K562 (cell line): Measurements from ENCODE around the gene DBP. TPM values are rescaled to one million over a fixed set of nuclear protein-coding genes. Genes with fewer than 3 reads are reported as not detected.

Experiments
- CCNT2 ChIP-seq: IDR thresholded peaks from 2 replicates; pipeline ENCODE4 v1.6.1; 2011; ENCODE audit warnings: borderline replicate concordance, low read depth, mild to moderate bottlenecking, moderate library complexity, mixed read lengths, low read length; ENCODE audit not compliant: insufficient read length; ENCODE audit errors: extremely low read depth
- CLOCK ChIP-seq: fragments of 250-450 bp; sonication (Bioruptor Pico); IDR thresholded peaks from 2 replicates; pipeline ENCODE4 v1.4.0; 2020; ENCODE audit warnings: mild to moderate bottlenecking, moderate library complexity, borderline replicate concordance
- CREB3L1 ChIP-seq: fragments of 450-650 bp; IDR thresholded peaks from 2 replicates; pipeline ENCODE4 v1.6.1; 2014; ENCODE audit warnings: low read depth, mild to moderate bottlenecking, moderate library complexity, borderline replicate concordance
- CREBBP ChIP-seq: IDR thresholded peaks from one replicate; pipeline ENCODE4 v1.6.1; 2012; ENCODE audit warnings: low read depth, mild to moderate bottlenecking, control low read depth, inconsistent platforms, low read length
- ESRRA ChIP-seq: fragments of 450-650 bp; IDR thresholded peaks from 2 replicates; pipeline ENCODE4 v1.6.1; 2014; ENCODE audit warnings: low read depth, mild to moderate bottlenecking, moderate library complexity, borderline replicate concordance
- ETV5 ChIP-seq: sonication (generic); formaldehyde crosslinking; IDR thresholded peaks from 2 replicates; pipeline ENCODE4 v1.4.0; 2020; ENCODE audit warnings: low read depth, mild to moderate bottlenecking, missing genetic modification reagents
- NFE2L1 ChIP-seq: fragments of 450-650 bp; IDR thresholded peaks from 2 replicates; pipeline ENCODE4 v1.6.1; 2016; ENCODE audit warnings: missing genetic modification characterization, low read depth, mild to moderate bottlenecking, missing compliant biosample characterization, moderate library complexity, borderline replicate concordance
- RBM25 ChIP-seq: fragments of 200-400 bp; formaldehyde crosslinking; IDR thresholded peaks from 2 replicates; pipeline ENCODE4 v1.6.1; 2018; ENCODE audit warnings: low read length, low read depth, moderate library complexity; ENCODE audit not compliant: severe bottlenecking
- SMARCC2 ChIP-seq: fragments of 450-650 bp; IDR thresholded peaks from 2 replicates; pipeline ENCODE4 v1.6.1; 2017; ENCODE audit warnings: antibody characterized with exemption, moderate library complexity, mild to moderate bottlenecking, low read depth
- SNAPC5 ChIP-seq: fragments of 250-450 bp; sonication (Bioruptor Pico); IDR thresholded peaks from 2 replicates; pipeline ENCODE4 v1.8.0; 2021; ENCODE audit warnings: moderate library complexity, mild to moderate bottlenecking, inconsistent platforms
- SUPT5H ChIP-seq: fragments of 450-650 bp; IDR thresholded peaks from 2 replicates; pipeline ENCODE4 v1.6.1; 2016
- TCF15 ChIP-seq: fragments of 250-450 bp; sonication (Bioruptor Pico); IDR thresholded peaks from 2 replicates; pipeline ENCODE4 v1.8.0; 2022; ENCODE audit warnings: moderate library complexity, mild to moderate bottlenecking, inconsistent platforms
- TCFL5 ChIP-seq: fragments of 250-450 bp; sonication (Bioruptor Pico); conservative IDR thresholded peaks from 2 replicates; pipeline ENCODE4 v1.6.1; 2021; ENCODE audit warnings: mild to moderate bottlenecking, moderate library complexity, matching md5 sums
- ZFP1 ChIP-seq: fragments of 450-650 bp; formaldehyde crosslinking; IDR thresholded peaks from 2 replicates; pipeline ENCODE4 v1.4.0; 2020; ENCODE audit warnings: mild to moderate bottlenecking, mixed read lengths
- ZNF274 ChIP-seq: IDR thresholded peaks from 2 replicates; pipeline ENCODE4 v1.6.1; 2011; ENCODE audit warnings: low read depth, mild to moderate bottlenecking, low read length, moderate library complexity, borderline replicate concordance
- ZNF77 ChIP-seq: fragments of 250-450 bp; sonication (Bioruptor Pico); IDR thresholded peaks from 2 replicates; pipeline ENCODE4 v1.5.0; 2020
- polyA plus RNA-seq, 8 experiments: library from polyadenylated mRNA; depleted of rRNA in 4 of 8; stranded (reverse) in 5 of 8; unstranded in 3 of 8; fragments of >200 nt; fragmentation: Nextera tagmentation in 2 of 8; fragmentation: Illumina TruSeq in 1 of 8; extraction: Ambion mirVana in 2 of 8; extraction: Trizol in 1 of 8; gene quantifications; 2 replicates each; pipeline versions ENCODE4 v1.2.1 to v1.2.3, GENCODE V29; 2011 to 2014; ENCODE audit warnings: inconsistent platforms in 1 of 8, missing spikeins in 1 of 8
- total RNA-seq, 7 experiments: library from RNA; depleted of rRNA in 6 of 7; stranded (reverse); fragments of >200 nt in 6 of 7; fragmentation: Illumina TruSeq in 2 of 7; extraction: Trizol in 2 of 7; gene quantifications; 2 replicates each; pipeline versions ENCODE4 v1.2.1 to v1.2.3, GENCODE V29; 2011 to 2021; ENCODE audit warnings: low replicate concordance in 1 of 7
- TF ChIP-seq, protein P1 (sequence below): fragments of 450-650 bp; formaldehyde crosslinking; IDR thresholded peaks from 2 replicates; pipeline ENCODE4 v1.4.0; 2020; ENCODE audit warnings: mild to moderate bottlenecking, mixed read lengths

Gene DBP
- total and polyA plus RNA-seq, 9 of the 15 experiments (the other 6 are each of a cell fraction or from before 2014, with no cell fraction given) = 0.25 to 5.5 (median 1.8) TPM

DNA sequence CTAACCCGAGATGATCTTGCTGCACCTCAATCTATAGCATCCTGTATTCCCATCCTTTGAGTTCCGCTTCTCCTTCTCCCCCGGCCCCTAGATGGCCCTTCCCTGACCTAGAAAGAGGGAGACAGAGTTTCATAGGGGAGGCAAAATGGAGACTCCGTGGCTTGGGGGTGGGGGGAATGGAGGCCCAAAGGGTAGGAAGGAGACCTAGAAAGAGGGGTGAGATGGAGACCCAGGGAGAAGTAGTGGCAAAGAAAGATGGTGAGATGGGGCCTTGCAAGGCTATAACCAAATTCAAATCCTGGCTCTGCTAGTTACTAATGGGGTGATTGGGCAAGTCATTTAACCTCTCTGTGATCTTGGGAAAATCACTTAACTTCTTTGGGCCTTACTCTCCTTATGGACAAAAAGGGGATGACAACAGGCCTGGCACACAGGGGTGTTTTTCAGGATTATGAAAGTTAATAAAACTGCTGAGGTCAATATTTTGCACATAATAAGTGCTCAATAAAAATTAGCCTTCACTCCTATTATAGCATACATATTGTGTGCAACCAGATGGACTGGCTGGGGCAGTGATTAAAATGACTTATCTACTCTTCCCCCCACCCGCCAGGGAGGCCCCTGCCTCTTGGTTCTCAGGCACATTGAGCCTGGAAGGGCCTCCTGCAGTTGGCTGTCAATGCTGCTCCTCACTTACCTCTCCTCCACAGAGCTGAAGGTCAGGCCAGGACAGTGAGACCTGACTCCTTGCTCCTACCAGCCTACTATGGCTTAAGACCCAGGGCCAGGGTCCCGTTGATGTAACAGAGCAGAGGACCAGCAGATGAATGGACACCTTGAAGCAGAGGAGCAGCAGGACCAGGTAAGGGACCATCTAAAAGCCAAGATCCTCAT, 17.2 kb downstream of the DBP start (continued):
- TF ChIP-seq CREBBP (no peak), NFE2L1 (tag) (no peak), TCF15 (0 out of 2 replicates have a peak, but pooled peaks have one; percentile 24), ETV5 (CRISPR knock-in tag) (no peak), SUPT5H (no peak), TCFL5 (CRISPR knock-in tag) (no peak), CREB3L1 (no peak), RBM25 (peak; percentile 96), ZNF77 (CRISPR knock-in tag) (no peak), ZFP1 (CRISPR knock-in tag) (no peak), ZNF274 (no peak), ESRRA (no peak), CLOCK (CRISPR knock-in tag) (no peak), CCNT2 (no peak), SNAPC5 (no peak), SMARCC2 (no peak)
- TF ChIP-seq, protein P1, sequence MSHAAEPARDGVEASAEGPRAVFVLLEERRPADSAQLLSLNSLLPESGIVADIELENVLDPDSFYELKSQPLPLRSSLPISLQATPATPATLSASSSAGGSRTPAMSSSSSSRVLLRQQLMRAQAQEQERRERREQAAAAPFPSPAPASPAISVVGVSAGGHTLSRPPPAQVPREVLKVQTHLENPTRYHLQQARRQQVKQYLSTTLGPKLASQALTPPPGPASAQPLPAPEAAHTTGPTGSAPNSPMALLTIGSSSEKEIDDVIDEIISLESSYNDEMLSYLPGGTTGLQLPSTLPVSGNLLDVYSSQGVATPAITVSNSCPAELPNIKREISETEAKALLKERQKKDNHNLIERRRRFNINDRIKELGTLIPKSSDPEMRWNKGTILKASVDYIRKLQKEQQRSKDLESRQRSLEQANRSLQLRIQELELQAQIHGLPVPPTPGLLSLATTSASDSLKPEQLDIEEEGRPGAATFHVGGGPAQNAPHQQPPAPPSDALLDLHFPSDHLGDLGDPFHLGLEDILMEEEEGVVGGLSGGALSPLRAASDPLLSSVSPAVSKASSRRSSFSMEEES (CRISPR knock-in tag) = no peak
